Left colon (tissue), 2 donors: ENCODE results near the gene MTG1. TPM values are rescaled to one million over a fixed set of nuclear protein-coding genes. Genes with fewer than 3 reads are reported as not detected.
A peak's percentile ranks its signal among the peaks of the same experiment; 100 is the strongest.

ENCODE experiments used
- ATAC-seq: fragments of 200-7000 bp; cut with Tn5 transposase; one replicate; pipeline ENCODE4 v1.9.1; 2020; ENCODE audit warnings: mild to moderate bottlenecking, moderate library complexity
- DNase-seq, 2 donors: peaks; one replicate each; pipeline ENCODE4 v3.0.0-alpha.2; 2020
- intact Hi-C, 2 donors: fragments of 100-400 bp; cut with DNase I in 1 of 2; cut with micrococcal nuclease in 1 of 2; formaldehyde crosslinking; loops; one replicate each; pipeline versions ENCODE4 v1.11.2 to v1.14.0; 2022; cut with DNase I, micrococcal nuclease
- long read RNA-seq: library from polyadenylated mRNA; unstranded; transcript quantifications from one replicate; pipeline ENCODE4 v2.0.0, GENCODE V29; 2021
- total RNA-seq, 2 donors: library from RNA; stranded (reverse); fragmentation: NEBNext Ultra II Directional; extraction: Animal tissue kit (Norgen Biotek cat#: 25700); gene quantifications; one replicate each; pipeline ENCODE4 v1.2.1, GENCODE V29; 2021
- donor health status: DM: no; HTN: no; CAD: no.
- donor health status: DM: yes; HTN: yes; CAD: no.

MTG1 gene, protein sequence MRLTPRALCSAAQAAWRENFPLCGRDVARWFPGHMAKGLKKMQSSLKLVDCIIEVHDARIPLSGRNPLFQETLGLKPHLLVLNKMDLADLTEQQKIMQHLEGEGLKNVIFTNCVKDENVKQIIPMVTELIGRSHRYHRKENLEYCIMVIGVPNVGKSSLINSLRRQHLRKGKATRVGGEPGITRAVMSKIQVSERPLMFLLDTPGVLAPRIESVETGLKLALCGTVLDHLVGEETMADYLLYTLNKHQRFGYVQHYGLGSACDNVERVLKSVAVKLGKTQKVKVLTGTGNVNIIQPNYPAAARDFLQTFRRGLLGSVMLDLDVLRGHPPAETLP
- total RNA-seq: 10 to 100 TPM; 38.0 to 49.5 TPM
- long read RNA-seq, transcript MTG1-201 (11 exons, 1,560 nt): major isoform, 58 of 79 reads
- long read RNA-seq, transcript MTG1-208 (6 exons, 693 nt): minor isoform, 6 of 79 reads
- long read RNA-seq, partial matches to known transcripts: 4 of 79 reads
- long read RNA-seq, other reads (novel, unspliced or antisense): 10 of 79 reads

DNA sequence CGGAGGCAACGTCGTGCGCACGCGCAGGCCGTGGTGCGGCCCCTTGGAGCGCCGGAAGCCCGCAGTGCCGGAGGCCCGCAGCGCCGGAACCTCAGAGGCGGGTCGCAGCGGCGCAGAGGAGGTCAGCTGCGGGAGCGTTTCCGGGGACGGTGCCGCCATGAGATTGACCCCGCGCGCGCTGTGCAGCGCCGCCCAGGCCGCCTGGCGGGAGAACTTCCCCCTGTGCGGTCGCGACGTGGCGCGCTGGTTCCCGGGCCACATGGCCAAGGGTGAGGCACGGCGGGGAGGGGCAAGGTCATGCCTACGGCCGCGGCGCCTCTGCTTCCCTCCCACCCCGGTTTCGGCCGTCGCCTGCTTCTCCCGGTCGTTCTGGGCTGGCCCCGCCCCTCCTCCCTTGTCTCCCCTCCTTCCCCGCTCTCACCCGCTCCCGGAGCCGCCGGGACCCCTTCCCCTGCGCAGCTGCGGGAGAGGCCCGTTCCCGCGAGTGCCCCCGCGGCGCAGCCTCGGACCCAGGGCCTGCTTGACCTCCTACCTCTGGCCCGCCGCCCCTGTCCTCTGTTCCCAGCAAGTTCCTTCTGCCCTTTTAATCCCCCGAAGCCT is at the start of gene MTG1:
Gene MTG1, plus strand, starts transcription at position 94 of the 600 bp plus-strand sequence. Its CDS starts 64 bp downstream, at position 158.
- intact Hi-C loops: no loop called here
- DNase-seq (peak; percentile 92 to 97), ATAC-seq (peak; percentile 94)

DNA sequence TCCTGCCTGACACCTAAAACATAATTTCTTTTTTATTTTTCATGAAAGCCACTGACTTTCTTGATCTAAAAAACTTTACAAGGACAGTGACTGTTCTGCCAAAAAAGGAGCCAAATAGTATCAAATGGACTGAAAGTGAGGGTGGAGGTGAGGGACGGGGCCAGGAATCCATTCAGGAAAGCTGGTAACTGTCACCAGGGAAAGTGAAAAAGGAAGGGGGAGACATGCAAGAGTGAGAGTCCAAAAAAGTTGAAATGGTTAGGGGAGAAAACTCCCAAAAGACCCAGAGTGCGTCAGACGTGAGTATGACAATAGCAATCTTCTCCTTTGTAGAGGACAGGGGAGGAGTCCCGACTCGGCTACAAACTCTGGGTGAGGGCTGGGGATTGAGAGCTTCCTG is 49.7 kb upstream of the MTG1 start:
- ATAC-seq (no peak), DNase-seq (no peak)
- intact Hi-C loops: no loop called here

DNA sequence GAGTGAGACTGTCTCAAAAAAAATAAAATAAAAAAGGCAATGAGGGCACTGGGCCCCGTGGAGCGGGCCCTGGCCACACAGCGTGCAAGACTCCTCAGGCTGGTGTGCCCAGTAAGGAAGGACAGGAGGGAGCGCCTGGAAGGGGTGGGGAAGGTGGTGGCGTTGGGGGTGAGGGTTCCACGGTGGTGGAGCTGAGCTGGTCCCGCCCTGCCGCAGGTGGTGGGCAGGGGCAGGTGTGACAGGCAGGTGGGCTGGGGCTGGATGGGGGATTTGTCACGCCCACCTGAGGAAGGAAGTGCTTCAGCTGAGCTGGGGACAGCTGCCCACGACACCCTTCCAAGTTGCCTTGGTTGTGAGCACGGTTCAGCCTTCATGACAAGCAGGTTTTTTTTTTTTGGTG is 47.5 kb upstream of the MTG1 start:
- intact Hi-C loops: no loop called here
- ATAC-seq: no peak
- DNase-seq: no peak

DNA sequence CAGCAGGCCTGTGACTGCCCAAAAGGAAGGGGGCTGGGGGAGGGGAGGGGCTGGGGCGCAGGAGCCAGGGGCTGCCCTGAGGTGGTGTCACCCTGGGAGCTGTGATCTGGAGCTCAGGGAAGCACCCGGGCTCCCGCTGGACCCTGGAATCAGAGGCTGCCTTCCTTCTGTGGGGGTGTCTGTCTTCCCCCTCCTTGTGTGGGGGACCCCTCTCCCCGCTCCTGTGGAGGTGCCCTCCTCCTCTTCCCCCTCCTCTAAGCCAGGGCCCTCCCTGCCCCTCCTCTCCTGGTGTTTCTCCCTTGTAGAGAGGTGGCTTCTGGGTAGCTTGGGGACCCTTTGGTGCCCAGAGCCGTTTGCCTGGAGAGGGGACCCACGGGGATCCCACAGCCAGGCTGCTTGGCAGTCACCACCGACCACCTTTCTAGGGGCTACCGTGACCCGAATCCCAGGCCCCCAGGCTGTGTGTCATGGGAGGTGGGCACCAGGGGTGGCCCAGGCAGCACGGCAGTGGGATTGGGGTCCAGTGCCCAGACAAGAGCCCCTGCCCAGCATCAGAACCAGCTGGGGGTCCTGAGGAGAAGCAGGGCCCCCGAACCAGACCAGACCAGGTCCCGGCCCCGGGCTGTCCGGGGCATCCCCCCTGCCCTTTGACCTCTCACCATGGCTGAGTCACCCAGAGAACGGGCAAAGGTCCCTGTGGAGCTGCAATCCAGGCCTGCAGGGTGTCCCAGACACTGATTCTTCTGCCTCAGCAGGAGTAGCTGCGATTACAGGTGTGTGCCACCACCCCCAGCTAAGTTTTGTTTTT is 46.0 kb upstream of the MTG1 start:
- intact Hi-C loops: no loop called here
- DNase-seq (peak in 1 of 2 donors; percentile 46), ATAC-seq (peak; percentile 71)

DNA sequence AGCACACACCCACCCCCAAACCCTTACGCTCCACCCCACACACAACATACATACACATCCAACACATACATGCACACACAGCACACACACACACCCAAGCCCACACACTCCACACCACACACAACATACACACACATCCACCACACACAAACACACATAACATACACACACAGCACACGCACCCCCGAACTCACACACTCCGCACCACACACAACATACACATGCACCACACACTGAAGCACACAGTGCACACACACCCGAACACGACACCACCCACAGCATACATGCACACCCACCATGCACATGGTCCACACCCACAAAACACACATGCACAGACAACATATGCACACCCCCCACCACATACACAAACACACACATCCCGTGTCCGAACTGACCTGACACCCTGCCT is 44.8 kb upstream of the MTG1 start:
- ATAC-seq (no peak), DNase-seq (no peak)
- intact Hi-C loops: no loop called here

DNA sequence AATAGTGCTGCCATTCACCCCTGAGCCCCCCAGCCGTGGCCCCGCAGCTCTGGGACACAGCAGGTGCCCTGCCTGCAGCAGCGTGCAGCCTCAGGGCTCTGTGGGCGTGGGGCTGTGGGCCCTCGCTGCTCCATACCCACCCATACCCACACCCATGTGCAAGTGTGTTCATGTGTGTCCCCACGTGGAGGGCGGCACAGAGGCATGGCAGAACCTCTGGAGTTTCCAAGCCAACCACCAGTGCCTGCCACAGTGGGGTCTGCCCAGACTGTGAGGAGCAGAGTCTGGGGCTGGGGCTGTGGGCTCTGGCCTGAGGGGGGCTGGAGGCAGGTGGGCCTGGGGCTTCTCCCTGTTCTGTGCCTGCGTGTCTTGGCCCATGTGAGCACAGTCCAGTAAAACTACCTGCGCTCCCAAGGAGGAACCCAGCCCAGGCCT is 44.4 kb upstream of the MTG1 start:
- DNase-seq (no peak), ATAC-seq (no peak)
- intact Hi-C loops: no loop called here

DNA sequence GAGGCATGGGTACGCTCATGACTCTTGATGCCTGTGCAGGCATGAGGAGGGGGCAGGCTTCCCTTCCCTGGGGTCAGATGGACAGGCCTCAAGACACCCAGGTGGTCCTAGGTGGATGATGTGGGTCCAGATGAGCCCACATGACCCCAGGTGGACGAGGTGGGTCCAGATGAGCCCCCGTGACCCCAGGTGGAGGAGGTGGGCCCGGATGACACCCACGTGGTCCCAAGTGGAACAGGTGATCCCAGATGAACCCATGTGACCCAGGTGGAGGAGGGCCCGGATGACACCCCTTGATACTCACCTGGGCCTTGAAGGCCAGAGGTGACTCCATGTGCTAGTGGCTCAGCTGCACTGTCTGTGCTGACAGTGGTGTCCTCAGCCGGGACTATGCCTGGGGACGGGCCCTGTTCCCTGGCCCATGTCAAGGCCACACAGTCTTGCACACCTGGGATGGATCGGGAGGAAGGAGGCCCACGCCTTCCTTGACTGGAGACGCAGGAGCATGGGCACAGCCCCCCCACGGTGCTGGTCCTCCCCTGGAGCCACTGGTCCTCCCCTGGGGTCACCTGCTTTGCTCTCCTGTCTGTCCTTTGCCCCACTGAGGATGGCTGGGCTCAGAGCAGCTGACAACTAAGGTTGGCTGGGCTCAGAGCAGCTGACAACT is 43.5 kb upstream of the MTG1 start:
- intact Hi-C loops: no loop called here
- DNase-seq: no peak
- no peak for ATAC-seq

DNA sequence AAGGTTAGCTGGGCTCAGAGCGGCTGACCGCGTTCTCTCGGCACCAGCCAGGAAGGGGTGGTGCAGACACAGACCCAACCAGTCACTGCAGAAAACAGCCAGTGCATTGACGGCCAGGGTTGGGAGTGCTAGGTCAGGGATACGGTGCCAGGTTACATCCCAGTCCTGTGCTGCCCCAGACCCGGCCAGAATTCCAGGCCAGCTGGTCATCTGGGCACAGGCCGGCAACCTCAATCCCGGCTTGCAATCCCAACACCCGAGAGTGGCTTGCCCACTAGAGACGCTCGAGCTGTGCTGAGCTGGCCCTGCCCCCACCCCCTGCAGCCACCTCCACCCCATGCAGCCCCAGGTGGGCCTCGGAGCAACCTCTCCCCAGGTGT is 43.0 kb upstream of the MTG1 start:
- ATAC-seq: no peak
- DNase-seq: no peak
- intact Hi-C loops: no loop called here

DNA sequence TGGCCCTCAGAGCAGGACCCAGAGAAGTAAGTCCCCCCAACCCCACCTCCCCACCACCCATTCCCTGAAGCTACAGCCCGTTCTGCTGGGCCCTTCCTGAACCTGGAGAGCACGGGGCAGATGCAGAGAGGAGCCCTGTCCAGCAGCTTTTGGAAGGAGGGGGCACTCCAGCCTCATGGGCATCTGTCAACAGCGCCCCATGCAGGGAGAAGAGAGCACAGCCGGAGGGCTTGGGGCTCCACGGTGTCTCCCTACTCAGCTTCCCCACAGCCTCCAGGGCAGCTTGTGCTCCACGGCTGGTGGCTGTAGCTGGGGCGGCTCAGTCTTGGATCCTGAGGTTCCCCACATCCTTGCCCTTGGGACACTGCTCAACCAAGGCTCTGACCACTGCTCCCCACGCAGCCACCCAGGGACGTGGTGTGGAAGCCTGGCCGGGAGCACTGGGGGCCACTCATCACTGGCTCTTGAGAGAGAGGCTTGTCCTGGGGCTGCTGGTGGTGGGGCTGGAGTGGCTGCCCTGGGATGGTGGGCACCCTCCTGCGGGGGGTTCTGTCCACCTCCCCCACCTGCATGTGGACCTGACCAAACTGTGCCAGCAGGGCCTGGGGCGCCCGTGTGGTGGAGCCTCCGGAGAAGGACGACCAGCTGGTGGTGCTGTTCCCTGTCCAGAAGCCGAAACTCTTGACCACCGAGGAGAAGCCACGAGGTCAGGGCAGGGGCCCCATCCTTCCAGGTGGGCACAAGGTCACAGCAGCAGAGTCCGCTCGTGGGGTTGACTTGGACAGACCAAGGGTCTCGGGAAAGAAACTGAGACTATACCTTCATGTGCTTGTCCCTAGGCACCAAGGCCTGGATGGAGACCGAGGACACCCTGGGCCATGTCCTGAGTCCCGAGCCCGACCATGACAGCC is 42.3 kb upstream of the MTG1 start:
- ATAC-seq: no peak
- intact Hi-C loops: no loop called here

DNA sequence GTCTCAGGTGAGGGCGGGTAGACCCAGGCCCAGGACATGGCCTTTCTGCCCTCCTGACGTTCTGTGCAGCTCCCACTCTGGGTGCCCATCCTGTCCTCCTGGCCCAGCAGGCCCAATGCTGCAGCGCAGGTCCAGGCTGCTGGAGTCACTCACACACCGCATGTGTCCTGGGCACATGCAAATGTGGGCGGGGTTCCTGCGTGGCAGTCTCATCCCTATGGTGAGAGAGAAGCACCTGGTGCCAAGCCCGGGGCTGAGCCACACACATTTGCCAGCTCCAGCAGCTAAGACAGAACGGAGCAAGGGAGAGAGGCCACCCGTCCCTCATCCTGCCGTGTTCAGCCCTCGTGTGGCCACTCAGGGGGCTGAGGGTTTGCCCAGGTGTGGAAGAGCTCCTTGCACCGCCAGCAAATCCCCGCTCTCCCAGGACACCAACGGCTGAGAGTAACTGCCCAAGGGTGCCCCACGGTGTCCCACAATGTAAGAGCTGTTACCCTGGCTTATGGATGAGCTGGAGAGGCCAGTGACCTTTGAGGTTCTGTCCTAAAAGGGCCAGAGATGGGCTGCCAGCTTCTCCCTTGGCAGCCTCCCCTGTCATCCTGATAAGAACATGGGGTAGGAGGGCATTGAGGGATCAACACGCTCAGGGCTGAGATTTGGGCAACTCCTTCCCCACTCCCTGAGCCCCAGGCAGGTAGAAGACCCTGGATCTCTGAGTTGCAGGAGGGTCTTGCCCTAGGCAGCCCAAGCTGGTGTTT is 40.6 kb upstream of the MTG1 start:
- intact Hi-C loops: no loop called here
- ATAC-seq (peak; percentile 12), DNase-seq (no peak)

More for the DNA sequence above, 42.3 kb upstream of the MTG1 start:
- no peak for DNase-seq

DNA sequence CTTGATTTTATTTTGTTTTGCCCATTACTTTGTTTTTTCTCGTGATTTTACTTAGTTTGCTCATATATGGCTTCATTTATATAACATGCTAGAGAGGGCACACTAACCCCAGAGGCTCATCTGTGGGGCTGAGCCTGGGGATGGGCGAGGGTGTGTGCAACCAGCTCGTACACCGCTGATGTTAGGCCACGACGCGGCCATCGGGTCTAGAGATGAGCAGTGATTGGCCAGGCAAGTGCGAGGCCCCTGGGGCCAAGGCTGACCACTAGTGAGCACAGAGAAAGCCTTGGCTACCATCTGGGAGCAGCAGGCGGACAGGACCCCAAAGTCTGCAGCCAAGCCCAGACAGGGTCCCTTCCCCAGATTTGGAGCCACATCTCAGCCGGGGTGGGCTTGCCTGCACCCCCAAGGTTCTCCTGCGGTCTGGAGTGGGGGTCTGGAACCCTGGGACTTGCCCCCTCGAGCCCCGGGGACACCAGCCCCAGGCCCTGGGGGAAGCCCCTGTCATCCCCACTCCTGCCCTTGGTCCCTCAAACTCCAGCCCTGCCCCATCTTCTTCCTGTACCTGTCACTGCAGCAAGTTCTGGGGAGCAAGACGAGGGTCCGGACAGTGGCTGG is 39.9 kb upstream of the MTG1 start:
- ATAC-seq (no peak), DNase-seq (no peak)
- intact Hi-C loops: no loop called here

DNA sequence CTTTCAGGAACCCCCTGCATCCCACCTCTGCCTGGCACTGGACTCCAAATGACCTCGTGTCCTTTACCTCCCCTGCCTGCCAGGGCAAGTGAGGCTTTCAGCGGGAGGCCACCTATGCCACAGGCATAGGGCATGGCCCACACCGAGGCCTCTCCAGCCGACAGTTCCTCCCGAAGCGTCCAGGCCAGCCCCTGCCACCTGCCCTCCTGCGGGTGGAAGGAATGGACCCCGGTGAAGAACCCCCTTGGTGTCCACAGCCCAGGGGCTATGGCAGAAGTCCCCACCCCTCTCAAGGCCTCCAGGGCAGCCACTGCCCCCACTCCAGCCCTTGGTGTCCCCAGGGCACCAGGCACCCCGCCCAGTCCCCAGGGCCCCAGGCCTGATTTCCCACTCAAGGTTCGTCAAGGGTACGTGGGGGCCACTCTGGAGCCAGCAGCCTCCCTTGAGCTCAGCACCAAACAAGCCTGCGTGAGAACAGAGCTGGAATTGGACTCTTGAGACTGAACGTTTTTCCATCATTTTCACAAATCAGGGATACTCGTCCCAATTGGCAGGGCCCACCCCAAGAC is 39.2 kb upstream of the MTG1 start:
- ATAC-seq (no peak), DNase-seq (no peak)
- intact Hi-C loops: no loop called here

DNA sequence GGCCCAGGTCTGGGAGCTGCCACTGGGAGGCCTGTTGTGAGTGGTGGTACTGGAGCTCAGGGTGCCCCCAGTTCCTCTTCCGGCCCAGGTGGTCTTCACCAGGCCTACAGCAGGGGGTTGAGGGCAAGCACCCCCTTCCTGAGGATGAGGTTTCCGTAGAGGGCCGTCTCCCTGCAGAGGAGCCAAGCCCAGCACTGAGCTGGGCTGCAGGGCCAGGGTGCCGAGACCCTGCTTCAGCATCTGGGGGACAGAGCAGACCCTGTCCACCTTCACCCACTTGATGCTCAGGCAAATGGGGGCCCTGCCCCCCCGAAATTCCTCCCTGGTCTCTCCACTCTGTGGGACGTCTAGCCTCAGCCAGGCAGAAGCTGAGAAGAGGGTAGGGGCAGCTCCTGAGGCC is 38.7 kb upstream of the MTG1 start:
- intact Hi-C loops: no loop called here
- no peak for ATAC-seq
- DNase-seq: no peak

DNA sequence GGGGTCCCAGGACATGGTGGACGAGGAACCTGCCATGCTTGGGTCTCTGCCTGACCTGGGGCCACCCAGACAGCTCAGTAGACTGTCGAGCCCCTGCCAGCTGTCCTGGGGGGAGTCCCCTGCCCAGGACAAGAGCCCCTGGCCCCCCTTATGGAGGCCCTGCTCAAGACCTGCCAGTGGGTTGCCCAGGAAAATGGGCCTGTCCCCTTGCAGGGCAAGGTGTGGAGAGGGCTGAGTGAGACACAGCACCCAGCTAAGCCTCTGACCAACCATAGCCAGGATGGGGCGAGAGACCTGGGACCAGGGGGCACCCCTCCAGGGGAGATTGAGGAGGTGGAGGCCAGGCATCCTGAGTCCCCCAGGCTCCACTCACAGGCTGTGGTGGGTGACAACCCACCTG is 38.0 kb upstream of the MTG1 start:
- intact Hi-C loops: no loop called here
- ATAC-seq: no peak
- no peak for DNase-seq

DNA sequence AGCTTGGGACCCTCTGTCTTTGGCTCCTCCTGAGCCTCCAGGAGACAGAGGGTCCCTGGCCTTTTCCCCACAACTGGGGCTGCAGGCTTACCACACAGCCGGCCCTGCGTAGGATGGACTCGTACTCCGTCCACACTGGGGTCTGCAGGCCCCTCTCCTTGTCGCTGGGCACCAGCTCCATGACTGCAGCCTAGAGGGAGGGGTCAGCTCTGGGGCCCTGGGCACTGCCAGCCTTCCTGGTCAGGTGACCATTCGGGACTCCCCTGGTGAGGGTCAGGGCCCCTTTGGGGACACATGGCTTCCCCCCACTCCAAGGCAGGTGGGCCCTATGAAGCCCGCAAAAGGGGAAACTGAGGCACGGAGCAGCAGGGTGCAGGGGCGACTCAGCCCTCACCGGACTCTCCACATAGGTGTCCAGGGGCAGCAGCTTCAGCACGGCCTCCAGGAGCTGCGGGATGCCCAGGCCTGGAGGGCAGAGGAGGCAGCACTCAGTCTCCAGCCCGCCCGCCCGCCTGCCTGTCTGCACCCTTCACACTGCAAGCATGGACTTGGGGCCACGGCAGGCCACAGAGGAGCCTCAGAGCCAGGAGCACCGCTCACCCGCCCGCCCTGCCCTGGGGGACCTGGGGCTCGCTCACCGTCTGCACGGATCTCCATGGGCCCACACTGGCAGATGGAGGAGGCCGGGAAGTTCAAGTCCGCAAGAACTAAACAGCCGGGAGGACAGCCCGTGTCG is 37.2 kb upstream of the MTG1 start:
- DNase-seq: no peak
- no peak for ATAC-seq
- intact Hi-C loops: no loop called here
